Endothelial cell of hepatic sinusoid (primary cell): ENCODE data around the gene LTV1.

Experiments
- in situ Hi-C: cut with HindIII; loops from 2 replicates; pipeline ENCODE4 v1.10.0; 2017; ENCODE audit warnings: low sequenced_read_pairs

The LTV1 gene

DNA sequence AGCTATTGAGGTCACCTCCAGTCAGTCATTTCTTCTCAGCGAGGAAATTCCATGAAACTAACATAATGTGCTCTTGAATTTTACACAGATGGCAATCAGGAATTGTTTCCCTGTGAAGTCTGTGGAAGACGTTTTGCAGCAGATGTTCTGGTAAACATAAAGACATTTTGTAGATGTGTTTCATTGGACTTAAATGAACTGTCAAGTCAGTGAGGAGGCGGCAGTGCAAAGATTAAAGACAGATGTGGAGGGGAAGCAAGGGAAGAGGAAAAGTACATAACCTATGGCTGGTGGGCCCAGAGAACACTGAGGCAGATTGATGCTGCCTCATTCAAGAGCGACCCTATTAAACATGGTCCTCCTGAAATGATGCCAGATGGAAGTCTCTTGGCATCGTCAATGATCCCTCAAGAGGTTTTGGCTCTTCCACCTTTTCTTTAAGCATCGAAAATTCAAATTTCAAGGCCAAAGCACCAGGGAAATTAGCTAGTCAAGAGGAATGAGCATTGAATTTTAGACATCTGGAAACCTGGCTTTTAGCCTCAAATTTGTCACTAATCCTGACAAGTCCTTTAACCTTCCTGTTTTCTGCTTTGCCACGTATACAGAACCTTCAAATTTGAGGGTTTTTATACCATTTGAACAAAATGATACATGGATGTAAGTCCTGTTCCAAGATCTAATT, 41.2 kb downstream of the LTV1 start:
- in situ Hi-C loops, result loop anchor here (5.0 kb wide), 1 partner anchor 83 kb away; no protein-coding TSS in a partner anchor

DNA sequence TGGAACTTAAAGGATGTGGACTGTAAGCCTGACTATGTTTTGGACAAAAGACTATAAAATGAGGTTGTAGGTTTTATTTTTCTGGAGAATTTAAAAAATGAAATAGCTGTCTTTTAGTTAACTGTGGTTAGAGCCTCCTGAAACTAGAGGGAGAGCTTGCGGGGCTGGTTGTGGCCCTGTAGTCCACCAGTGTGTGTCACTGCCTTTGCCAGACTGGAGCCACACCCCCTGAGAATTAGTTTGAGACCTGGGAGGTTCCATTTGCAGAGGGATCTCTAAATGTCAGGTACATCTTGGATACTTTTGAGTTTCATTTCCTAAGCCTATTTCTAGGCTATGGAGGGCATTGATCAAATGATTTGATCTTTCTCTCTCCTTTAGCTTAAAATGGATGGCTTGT, 42.0 kb downstream of the LTV1 start:
- in situ Hi-C loops, result no loop called here

GRCh38 chr6:143894655-143895054, 51.5 kb downstream of the LTV1 start:
- in situ Hi-C loops, result no loop called here

DNA sequence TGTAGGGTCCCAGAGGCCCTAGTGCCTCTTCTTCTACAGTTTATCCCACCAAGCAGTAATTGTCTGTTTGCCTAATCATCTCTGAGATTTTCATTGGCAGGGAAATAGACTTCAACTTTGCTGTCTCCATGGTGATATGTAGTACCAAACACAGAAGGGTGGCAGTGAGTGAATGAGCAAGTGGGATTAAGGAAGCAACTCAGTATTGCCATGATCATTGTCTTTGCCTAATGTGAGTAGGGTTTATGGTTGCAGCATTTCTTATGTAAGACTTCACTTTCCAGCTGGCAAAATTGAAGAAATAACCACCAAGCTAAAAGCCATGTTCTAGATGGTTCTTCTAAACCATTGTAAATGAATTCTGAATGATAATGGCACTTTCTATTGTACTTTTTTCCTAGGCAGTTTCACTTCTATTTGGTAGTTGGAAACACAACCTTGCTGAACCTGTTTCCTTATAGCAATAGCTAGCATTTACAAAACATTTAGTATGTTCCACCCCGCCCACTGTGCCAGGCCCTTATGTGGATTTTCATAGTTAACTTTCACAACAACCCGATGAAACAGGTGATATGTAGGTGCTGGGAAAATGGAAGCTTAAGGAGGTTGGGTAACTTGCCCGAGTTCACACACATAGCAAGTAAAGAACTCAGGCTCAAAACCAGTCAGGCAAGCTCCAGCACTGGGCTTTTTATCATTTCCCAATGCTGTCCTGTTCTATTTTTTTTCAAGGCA, 53.2 kb downstream of the LTV1 start:
- in situ Hi-C loops, result no loop called here

GRCh38 chr6:143900358-143900757, 57.2 kb downstream of the LTV1 start:
- in situ Hi-C loops, result no loop called here

- in situ Hi-C loops, result no loop called here
These were observed 59.0 kb downstream of the LTV1 start for GRCh38 chr6:143901885-143902750.

DNA sequence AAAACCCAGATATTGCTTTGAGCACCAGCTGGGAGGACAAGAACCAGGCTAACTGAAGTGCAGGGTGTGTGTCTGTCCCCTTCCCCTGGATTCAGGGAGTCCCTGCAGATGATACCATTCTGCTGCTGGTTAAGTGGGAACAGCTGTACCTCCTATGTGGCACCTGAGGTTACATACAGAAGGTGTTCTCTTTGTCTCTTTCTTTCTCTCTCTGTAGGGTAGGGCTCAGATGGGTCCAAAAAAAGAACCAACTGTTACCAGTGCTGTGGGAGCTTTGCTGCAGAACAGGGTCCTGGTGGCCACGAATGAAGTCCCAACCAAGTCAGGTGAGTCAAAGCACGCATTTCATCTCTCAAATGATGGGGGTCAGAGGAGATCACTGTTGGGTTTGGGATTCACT, 59.7 kb downstream of the LTV1 start:
- in situ Hi-C loops, result no loop called here

- in situ Hi-C loops, result no loop called here
These were observed 67.9 kb downstream of the LTV1 start for GRCh38 chr6:143911028-143911427.

- in situ Hi-C loops, result no loop called here
These were observed 69.5 kb downstream of the LTV1 start for GRCh38 chr6:143912671-143913070.
